ENCODE results near the gene HSD3B1.

HSD3B1 gene

DNA sequence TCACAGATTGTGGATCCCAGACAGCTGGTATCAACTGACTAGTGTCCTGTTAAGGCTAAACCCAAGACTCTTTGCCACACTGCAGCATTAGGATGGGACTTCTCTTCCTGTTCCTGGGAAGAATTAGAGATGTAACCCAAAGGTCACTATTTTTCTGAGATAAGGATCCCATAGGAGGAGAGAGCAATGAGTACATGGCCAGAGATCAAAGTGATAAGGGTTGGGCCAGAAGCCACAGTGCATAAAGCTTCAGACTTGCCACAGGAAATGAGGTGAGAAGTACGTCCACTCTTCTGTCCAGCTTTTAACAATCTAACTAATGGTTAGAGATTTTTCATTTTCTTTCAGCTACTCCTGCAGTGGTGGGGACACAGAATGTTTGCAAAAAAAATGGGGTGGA is at the start of gene HSD3B1:
Gene HSD3B1 (plus strand): TSS at position 270 of the 400 bp plus-strand sequence. CDS start 267 bp downstream, outside the sequence.
- ATAC-seq (no peak), DNase-seq (no peak)

DNA sequence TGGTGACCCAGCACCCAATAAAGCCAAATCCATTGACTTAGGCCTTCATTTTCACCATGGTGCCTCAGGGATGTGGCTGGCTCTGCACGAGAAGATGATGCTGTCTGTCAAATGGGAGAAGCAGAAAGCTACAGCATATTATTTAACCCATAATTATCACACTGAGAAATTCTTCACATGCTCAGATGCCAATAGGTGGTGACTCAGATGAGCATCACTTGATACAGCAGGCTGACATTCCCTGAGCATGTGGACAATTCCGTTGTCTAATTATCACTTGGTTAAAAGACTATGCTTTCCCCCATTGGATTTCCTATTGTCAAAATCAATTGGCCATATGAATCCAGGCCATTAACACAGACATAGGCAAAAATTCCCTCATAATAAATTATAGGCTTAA is 44.0 kb upstream of the HSD3B1 start:
- no peak for DNase-seq

GRCh38 chr1:119463569-119463968 is 43.4 kb upstream of the HSD3B1 start:
- ATAC-seq (no peak), DNase-seq (no peak)

More for the DNA sequence above, 44.0 kb upstream of the HSD3B1 start:
- no peak for ATAC-seq

- DNase-seq (no peak), ATAC-seq (no peak)
Observed at GRCh38 chr1:119466445-119466844, 40.6 kb upstream of the HSD3B1 start.

DNA sequence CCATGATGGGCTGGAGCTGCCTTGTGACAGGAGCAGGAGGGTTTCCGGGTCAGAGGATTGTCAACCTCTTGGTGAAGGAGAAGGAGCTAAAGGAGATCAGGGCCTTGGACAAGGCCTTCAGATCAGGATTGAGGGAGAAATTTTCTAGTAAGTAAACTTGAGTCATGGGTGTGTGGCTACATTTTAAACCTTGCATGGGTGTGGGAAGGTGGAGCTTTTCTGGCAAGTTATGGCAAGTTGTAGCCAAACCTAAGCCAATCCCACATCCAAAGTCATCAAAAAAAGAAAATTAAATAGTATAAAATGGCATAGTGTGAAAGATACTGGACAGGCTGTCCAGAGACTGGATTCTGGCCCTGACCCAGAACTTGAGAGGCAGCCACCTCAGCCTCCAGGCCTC is 39.8 kb upstream of the HSD3B1 start:
- no peak for DNase-seq
- no peak for ATAC-seq

GRCh38 chr1:119467857-119468668 is 38.9 kb upstream of the HSD3B1 start:
- ATAC-seq (no peak), DNase-seq (no peak)

GRCh38 chr1:119469741-119470140 is 37.3 kb upstream of the HSD3B1 start:
- no peak for ATAC-seq

GRCh38 chr1:119470377-119470776 is 36.6 kb upstream of the HSD3B1 start:
- DNase-seq = no peak
- no peak for ATAC-seq

More at GRCh38 chr1:119469741-119470140, 37.3 kb upstream of the HSD3B1 start:
- DNase-seq = no peak

- no peak for ATAC-seq
- DNase-seq = no peak
Observed at GRCh38 chr1:119470958-119471357, 36.1 kb upstream of the HSD3B1 start.

GRCh38 chr1:119471566-119471965 is 35.4 kb upstream of the HSD3B1 start:
- no peak for DNase-seq
- ATAC-seq = no peak

GRCh38 chr1:119472080-119472818 is 34.8 kb upstream of the HSD3B1 start:
- ATAC-seq = no peak
- DNase-seq = no peak

DNA sequence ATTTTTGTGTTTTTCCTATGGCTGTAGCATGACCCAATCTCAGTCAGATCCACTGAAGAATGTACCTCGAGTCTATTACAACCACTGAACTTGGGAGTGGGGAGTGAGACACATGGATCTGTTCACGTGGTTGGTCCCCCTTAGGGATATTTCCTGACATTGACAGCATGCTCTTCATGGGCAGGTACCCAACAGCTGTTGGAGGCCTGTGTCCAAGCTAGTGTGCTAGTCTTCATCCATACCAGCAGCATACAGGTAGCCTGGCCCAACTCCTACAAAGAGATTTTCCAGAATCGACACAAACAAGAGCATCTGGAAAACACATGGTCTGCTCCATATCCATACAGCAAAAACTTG is 34.2 kb upstream of the HSD3B1 start:
- DNase-seq (no peak), ATAC-seq (no peak)

DNA sequence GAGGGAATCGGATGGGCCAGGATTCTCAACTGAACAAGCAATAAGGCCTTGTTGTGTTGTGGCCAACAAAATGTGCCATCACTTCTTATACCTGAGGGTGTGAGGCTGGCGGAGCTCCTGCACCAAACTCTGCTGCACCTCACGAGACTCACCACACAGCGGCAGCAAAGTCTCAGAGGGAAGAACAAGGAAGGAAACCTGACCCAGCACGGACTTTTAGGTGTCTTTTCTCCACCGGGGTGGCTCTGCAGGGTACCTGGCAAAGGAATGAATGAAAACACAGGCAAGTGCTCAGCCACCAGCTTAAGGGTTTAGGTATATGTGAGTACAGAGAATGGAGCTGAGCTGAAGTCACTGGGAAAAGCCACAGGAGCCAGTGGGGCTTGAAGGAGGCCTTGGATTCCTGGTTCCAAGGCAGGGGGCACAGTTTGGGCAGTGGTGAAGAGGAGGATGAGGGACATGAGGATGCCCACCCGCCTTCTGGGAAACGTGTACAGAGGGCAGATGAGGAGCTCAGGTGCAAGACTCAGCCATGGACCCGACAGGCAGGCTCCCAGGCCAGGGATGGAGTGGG is 31.1 kb upstream of the HSD3B1 start:
- ATAC-seq (no peak), DNase-seq (peak; percentile 13)

DNA sequence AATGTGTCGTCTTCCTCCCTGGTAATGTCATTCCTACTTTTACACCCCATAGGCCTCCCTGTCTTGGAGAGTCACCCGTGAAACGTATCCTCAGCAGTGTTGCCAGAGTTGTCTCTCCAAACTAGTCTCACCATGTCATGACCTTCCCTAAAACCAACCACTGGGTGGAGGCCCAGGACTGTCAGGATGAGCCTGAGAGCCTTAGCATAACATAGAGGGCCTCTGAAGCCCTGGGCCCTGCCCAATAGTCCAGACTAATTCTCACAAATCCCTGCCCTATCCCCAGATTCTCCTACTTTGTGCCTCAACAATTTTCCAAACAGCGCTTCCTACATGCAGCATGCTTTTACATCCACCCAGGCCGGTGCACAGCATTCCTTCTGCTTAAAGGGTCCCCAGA is 29.3 kb upstream of the HSD3B1 start:
- ATAC-seq = no peak

DNA sequence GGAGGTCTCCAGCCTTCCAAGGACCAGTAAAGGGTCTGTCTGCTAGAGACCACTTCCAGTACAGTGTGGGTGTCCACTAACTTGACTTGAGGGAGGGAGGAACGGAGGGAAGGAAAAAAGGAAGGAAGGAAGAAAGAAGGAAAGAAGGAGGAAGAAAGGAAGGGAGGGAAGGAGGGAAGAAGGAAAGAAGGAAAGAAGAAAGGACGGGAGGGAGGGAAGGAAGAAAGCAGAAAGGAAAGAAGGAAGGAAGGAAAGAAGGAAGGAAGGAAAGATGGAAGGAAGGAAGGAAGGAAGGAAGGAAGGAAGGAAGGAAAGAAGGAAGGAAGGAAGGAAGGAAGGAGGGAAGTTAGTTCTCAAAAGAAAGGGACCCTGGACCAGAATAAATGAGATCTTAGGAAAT is 26.8 kb upstream of the HSD3B1 start:
- no peak for ATAC-seq

More for the DNA sequence above, 29.3 kb upstream of the HSD3B1 start:
- no peak for DNase-seq

GRCh38 chr1:119481951-119482350 is 25.1 kb upstream of the HSD3B1 start:
- DNase-seq (no peak), ATAC-seq (no peak)

More for the DNA sequence above, 26.8 kb upstream of the HSD3B1 start:
- no peak for DNase-seq

DNA sequence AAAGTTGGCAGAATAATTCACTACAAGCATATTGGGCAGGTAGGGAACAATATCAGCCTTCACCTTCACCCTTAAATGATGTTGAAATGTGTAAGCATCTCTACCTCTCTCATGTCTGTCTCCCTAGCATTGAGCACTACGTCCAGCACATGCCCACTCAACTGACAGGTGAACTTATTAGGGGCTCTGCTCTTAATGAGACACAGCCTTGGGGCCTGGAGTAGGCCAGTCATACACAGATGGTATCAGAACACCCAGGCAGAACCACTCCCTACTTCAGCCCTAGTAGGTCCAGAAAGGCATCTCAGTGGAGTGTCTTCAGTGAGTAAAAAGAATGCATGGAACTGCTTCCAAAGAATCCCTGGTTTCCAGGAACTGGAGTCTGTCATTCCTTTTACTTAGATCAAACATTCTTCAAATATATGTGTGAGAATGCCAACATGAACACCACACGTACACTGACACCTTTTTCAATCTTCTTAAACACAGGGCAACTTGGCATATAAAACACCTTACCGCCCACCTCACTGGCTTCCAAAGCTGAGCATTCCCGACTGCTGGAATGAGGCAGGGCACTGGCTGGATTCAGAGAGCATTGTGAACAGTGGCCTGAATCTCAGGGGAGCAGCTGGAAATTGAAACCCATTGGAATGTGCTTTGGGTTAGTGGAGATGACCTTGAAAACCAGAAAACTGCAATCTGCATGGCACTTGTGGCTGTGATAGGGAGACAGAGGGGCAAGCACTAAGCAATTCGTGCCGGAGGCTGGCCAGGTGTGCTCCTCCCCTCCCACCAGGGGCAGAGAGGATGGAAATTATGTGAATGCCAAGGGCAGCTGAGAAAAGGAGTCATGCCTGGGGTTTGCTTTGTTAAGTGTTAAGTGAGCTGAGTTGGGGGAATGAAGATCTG is 24.2 kb upstream of the HSD3B1 start:
- DNase-seq = no peak
- no peak for ATAC-seq

DNA sequence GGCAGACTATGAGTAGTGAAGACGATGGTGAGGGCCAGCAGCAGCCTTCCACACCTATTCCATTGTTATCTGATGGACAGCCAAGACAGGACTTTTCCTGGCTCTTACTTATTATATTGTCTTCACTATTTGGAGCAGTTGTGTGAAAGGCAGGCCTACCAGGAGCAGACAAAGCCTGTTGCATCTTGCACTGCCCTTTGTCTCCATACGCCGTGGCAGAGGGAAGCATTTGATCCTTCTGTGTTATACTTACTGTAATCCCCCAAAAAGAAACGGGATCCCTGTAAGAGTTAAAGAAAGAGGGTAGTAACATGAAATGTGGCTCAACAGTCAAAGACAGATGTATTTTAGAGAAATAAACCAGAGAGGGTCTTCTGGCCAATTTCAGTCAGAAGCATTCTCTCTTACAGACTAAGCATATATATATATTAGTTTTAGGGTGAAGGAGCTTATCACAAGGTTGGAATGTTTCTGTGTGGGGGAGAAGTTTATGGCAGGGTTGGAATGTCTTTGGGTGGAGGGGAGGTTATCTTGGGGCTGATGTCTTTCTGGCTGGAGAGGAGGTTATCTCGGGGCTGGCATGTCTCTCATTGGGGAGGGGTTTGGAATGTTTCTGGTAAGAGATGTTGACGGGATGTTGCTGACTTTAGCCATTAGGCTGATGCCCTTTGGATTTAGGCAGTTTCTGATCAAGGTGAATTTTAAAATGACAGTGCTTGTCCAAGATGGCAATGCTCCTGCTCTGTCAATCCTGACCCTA is 23.4 kb upstream of the HSD3B1 start:
- DNase-seq (no peak), ATAC-seq (no peak)

GRCh38 chr1:119485201-119485600 is 21.8 kb upstream of the HSD3B1 start:
- DNase-seq (no peak), ATAC-seq (no peak)

- DNase-seq = no peak
Observed at GRCh38 chr1:119488216-119488615, 18.8 kb upstream of the HSD3B1 start.

DNA sequence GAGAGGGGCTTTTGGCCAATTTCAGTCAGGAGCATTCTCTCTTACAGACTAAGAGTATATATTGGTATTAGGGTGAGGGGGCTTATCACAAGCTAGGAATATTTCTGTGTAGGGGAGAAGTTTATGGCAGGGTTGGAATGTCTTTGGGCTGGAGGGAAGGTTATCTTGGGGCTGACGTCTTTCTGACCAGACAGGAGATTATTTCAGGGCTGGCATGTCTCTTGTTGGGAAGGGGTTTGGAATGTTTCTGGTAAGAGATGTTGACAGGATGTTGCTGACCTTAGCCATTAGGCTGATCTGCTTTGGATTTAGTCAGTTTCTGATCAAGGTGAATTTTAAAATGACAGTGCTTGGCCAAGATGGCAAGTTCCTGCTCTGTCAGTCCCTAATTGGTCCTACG is 17.8 kb upstream of the HSD3B1 start:
- ATAC-seq = no peak
- DNase-seq = no peak

More at GRCh38 chr1:119488216-119488615, 18.8 kb upstream of the HSD3B1 start:
- ATAC-seq = no peak

Measured in stimulated activated naive CD8-positive, alpha-beta T cell treated with anti-CD3 and anti-CD28 coated beads, Interleukin-15, Interleukin-2, amounts not matched to agents 100 U/mL and 50 U/mL, for 24 hours (primary cell).